ENCODE measurements around the gene SMAD7.

Gene SMAD7

DNA sequence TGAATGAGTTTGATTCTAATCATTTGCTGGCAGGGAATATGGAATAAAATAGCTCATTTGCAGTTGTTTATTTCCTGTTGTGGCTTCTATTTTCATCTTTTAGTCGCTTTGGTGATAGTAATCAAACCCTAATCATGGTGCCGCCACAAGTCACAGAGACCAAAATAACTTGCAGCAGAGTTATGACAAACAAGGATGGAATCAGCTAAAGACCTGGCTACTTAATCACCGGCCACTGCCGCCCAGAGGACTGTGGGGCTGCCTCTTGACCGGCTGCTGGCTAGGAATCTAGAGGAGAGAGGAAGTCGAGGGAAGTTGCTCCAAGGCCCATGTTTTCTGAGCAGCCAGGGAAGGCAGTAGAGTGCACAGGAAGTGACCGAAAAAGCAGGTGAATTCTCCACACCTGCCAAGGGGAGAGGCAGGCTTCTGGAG lies 5.1 kb upstream of the SMAD7 start:
- no peak overlapping the region for H3K4me3 ChIP-seq (ENCODE audit: low read depth, low read length)
- TF ChIP-seq, protein P1, sequence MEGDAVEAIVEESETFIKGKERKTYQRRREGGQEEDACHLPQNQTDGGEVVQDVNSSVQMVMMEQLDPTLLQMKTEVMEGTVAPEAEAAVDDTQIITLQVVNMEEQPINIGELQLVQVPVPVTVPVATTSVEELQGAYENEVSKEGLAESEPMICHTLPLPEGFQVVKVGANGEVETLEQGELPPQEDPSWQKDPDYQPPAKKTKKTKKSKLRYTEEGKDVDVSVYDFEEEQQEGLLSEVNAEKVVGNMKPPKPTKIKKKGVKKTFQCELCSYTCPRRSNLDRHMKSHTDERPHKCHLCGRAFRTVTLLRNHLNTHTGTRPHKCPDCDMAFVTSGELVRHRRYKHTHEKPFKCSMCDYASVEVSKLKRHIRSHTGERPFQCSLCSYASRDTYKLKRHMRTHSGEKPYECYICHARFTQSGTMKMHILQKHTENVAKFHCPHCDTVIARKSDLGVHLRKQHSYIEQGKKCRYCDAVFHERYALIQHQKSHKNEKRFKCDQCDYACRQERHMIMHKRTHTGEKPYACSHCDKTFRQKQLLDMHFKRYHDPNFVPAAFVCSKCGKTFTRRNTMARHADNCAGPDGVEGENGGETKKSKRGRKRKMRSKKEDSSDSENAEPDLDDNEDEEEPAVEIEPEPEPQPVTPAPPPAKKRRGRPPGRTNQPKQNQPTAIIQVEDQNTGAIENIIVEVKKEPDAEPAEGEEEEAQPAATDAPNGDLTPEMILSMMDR (IDR thresholded peaks at IDR 0.05; ENCODE audit: low read depth, low read length, missing control alignments), result no peak
- in situ Hi-C loops (cut with HindIII; ENCODE audit: low sequenced_read_pairs), result no loop called here
- no peak for DNase-seq (ENCODE audit: low read depth)

DNA sequence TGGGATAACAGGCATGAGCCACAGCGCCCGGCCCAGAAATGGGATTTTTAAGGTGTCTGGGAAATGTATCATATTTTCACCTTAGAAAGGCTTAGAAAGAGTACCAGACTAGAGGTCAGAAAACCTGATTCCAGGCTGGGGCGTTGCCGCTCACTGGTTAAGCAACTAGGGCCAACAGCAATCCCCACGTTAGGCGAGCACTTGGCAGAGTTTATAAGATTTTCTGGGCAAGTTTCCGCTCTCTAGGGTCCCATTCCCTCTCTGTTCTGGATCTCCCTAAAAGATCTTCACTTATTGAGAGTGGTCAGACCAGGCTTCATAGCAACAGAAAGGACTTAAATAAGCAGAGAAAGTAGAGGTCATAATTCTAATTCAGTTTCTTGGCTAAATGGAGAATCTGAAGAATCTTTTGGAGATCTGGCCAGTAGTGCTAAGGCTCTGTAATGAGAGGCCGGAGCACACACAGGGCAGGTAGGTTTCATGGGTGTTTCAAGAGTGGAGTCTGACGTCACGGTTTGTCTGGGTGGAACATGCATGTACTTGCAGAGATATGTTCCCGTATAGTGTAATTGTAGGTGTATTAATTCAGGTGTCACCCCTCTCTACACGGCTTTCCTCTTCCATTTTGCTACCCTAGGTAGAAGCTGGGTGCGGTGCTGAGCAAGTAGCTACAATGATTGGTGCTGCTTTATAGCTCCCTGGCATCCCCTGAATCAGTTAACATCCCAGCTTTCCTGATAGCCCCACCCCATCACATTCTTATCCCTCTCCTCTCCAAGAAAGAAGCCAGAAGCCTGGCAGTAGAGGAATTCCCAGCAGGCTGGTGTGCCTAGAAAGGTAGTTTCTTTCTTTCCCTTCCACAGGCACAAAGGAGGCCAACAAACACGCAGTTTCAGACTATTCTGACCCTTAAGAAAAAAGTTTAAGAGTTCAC lies 4.4 kb upstream of the SMAD7 start:
- in situ Hi-C loops (cut with HindIII; ENCODE audit: low sequenced_read_pairs), result no loop called here
- TF ChIP-seq, protein P1 (IDR thresholded peaks at IDR 0.05; ENCODE audit: low read depth, low read length, missing control alignments), result no peak
- DNase-seq (ENCODE audit: low read depth), result no peak
- no peak overlapping the region for H3K4me3 ChIP-seq (ENCODE audit: low read depth, low read length)

DNA sequence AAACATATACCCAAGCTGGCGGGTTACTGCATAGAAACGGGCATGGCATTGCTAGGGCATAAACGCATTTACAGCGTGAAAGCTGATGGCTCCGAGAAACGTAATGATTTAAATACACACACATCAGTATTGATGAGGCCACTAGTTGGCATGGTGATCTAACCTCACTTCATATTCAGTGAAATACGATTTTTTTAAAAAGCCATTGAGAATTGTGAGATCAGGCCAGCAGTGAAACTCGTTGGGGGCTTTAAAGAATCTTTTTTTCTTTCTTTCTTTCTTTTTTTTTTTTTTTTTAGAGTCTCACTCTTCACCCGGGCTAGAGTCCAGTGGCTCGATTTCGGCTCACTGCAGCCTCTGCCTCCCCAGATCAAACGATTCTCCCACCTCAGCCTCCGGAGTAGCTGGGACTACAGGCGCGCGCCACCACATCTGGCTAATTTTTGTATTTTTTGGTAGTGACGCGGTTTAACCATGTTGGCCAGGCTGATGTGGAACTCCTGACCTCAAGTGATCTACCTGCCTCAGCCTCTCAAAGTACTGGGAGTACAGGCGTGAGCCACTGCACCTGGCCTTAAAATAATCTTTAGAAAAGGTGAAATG lies 2.4 kb upstream of the SMAD7 start:
- TF ChIP-seq, protein P1 (IDR thresholded peaks at IDR 0.05; ENCODE audit: low read depth, low read length, missing control alignments), result no peak
- peak overlapping the region; percentile 53 for H3K4me3 ChIP-seq (ENCODE audit: low read depth, low read length)
- no peak for DNase-seq (ENCODE audit: low read depth)
- in situ Hi-C loops (cut with HindIII; ENCODE audit: low sequenced_read_pairs), result no loop called here

DNA sequence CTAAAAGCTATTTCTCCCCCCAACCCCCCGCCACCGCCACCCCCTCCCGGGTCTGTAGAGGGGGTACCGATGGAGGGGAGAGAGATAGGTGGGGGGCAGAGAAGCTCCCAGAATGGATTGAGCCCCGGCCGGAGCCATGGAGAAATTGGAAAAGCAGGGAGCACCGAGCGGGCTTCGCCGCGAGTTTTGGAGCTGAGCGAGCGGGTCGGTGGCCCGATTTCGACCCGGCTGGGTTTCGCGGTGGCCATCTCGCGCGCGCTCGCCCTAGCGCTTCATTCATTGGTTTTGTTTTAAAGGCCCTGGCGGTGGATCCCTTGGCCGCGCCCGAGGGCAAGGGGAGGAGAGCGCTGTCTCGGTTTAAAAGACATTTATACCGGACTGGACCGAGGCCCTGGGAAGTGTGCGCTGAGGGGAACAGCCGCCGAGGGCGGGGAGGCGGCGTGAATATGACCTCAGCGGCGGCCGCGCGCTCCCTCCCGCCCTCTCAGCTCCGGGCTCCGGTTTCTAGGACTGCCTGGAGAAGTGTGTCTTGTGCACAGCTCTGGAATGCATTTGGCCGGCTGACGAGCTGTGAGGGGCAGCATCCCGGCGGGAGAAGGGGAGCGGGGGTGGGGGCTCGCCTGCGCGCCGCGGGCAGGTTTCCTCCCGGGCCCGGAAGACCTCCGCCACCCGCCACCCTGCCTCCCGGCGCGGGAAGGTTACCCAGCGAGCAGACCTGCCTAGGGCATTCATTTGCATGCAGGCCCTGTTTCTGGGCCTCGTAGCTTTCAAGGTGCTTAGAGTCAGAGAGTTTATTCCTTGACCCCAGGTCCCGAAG lies 1.7 kb upstream of the SMAD7 start:
- TF ChIP-seq, protein P1 (IDR thresholded peaks at IDR 0.05; ENCODE audit: low read depth, low read length, missing control alignments), result no peak
- in situ Hi-C loops (cut with HindIII; ENCODE audit: low sequenced_read_pairs), result no loop called here
- DNase-seq (ENCODE audit: low read depth), result peak; percentile 66
- peak overlapping the region; percentile 53 for H3K4me3 ChIP-seq (ENCODE audit: low read depth, low read length)

DNA sequence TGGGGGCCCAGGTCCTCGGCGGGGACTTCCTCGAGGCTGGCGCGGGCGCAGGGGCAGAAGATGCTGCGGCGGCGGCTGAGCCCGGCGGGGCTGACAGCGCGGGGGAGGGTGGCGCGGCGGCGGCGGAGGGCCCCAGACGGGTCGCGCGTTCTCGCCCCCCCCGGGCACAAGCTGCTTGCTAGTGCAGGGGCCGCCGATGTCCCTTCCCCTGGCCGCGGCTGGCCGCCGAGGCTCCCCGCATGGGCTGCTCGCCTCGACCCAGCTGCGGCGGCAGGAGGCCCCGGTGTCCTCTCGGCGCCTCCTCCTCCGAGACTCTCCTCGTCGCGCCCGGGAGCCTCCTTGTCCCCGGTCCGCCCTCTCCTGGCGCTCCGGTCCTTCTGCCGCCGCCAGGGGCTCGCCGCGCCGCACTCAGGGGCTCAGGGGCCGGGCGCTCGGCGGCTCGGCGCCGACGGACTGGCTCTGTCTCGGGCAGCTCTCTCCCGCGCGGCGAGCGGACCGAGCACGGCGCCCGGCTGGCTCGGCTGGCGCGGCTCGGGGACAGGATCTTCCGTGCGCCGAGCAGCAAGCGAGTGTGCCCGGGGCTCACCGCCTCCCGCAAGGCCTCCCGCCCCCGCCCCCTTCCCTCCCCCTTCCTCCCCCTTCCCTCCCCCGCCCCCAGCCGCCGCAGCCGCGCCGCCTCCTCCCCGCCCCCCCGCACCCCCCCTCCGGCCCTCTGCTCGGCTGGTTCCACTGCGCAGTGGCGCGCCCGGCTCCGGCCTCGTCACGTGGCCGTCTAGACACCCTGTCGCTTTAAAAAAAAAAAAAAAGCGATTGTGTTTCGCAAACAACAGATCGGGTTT lies 902 bp upstream of the SMAD7 start:
- peak overlapping the region; percentile 90 for H3K4me3 ChIP-seq (ENCODE audit: low read depth, low read length)
- peak; percentile 63 for DNase-seq (ENCODE audit: low read depth)
- TF ChIP-seq, protein P1 (IDR thresholded peaks at IDR 0.05; ENCODE audit: low read depth, low read length, missing control alignments), result peak; percentile 13
- in situ Hi-C loops (cut with HindIII; ENCODE audit: low sequenced_read_pairs), result no loop called here

All from astrocyte of the cerebellum (primary cell).